ENCODE results near the gene ENOX1.

DNA sequence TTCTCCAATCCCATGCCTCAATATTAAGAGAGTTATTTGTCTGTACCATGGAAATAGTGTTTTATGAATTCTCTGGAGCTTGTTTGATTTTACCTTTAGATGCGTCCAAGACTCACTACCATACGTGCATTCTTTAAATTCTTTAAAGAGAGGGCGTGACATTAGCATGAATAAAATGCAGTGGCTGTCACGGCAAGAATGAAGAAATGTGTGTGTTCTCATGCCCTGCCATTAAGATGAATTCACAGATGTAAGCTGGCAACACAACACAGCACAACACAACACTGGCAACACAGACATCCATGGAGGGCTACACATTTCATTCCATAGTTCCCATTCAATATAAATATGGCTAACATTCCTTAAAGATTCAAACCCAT, 213.4 kb downstream of the ENOX1 start:
- TF ChIP-seq, protein P1, sequence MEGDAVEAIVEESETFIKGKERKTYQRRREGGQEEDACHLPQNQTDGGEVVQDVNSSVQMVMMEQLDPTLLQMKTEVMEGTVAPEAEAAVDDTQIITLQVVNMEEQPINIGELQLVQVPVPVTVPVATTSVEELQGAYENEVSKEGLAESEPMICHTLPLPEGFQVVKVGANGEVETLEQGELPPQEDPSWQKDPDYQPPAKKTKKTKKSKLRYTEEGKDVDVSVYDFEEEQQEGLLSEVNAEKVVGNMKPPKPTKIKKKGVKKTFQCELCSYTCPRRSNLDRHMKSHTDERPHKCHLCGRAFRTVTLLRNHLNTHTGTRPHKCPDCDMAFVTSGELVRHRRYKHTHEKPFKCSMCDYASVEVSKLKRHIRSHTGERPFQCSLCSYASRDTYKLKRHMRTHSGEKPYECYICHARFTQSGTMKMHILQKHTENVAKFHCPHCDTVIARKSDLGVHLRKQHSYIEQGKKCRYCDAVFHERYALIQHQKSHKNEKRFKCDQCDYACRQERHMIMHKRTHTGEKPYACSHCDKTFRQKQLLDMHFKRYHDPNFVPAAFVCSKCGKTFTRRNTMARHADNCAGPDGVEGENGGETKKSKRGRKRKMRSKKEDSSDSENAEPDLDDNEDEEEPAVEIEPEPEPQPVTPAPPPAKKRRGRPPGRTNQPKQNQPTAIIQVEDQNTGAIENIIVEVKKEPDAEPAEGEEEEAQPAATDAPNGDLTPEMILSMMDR (conservative IDR thresholded peaks at IDR 0.05) = no peak
- no peak for TF ChIP-seq EZH2 (IDR thresholded peaks at IDR 0.05; ENCODE audit: low read depth)
